Stimulated activated CD8-positive, alpha-beta memory T cell treated with anti-CD3 and anti-CD28 coated beads, Interleukin-7, amount 100 ng/mL, for 48 hours (primary cell): ENCODE results near the gene ADAMTSL2.

Experiments
- DNase-seq, 2 donors: peaks; one replicate each; pipeline ENCODE4 v3.0.0-alpha.2; 2020; ENCODE audit warnings: low read depth in 1 of 2; ENCODE audit errors: extremely low read depth in 1 of 2

The ADAMTSL2 gene

GRCh38 chr9:133618726-133619125 lies 84.2 kb downstream of the ADAMTSL2 start:
- no peak for DNase-seq

DNA sequence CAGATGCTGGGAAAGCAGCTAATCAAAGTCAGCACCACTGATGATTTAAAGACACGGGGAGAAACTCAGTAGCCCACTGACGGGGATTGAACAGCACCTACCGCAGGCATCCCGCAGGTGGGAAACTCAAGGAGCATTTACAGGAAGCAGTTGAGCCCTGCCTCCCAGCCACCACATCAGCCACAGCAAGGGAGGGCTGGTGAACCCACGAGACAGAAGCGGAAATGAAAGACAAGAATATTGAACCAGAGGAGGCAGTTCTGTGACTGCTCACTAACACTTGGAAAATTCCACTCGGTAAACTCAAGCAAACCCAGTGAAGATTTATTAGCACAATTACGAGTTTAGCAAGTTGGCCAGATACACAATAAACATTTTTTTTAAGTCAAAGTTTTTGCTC lies 85.3 kb downstream of the ADAMTSL2 start:
- peak; percentile 17 to 42 for DNase-seq

DNA sequence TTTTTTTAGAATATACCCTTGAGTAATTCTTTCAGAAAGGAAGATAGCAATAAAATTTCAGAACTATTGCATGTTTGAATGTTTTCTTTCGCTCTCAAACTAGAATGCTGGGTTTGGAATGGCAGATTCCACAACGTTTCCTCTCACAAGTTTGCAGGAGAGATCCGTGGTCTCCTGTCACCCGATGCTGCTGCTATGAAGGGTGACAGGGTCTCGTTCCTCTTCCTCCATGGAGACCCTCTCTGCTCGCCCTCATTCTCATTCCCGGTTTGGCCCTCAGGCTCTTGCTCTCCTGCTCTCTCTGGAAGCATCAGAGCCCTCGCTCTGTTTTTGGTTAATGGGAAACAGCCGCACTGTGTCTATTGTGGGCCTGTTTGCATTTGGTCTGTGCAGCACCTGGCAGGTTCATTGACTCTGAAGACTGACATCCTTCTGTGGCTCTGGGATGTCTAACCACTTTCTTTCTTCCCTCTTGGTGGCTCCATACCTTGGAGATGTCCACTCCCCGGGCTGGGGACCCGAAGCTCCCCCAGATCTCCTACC lies 87.3 kb downstream of the ADAMTSL2 start:
- no peak for DNase-seq

GRCh38 chr9:133622555-133622954 lies 88.1 kb downstream of the ADAMTSL2 start:
- DNase-seq: no peak
